Lung microvascular endothelial cell (primary cell): ENCODE data around the gene IGF1R. TPM values are rescaled to one million over a fixed set of nuclear protein-coding genes. Genes with fewer than 3 reads are reported as not detected.
"Not testable (repeated sequence)": the region's sequence is repeated elsewhere in the genome, so short reads cannot be mapped to it uniquely, and the experiment has no call there.

Source experiments
- DNase-seq, 2 donors: peaks; one replicate each; pipeline versions ENCODE4 v3.0.0 to v3.0.0-alpha.2; 2010; ENCODE audit warnings: low read depth in 2 of 2
- total RNA-seq: library from RNA; depleted of rRNA; stranded (reverse); fragments of >200 nt; gene quantifications from 2 replicates; pipeline ENCODE4 v1.2.1, GENCODE V29; 2014

Gene IGF1R
- total RNA-seq, 1 donor from 2014 or later: 20.4 TPM

DNA sequence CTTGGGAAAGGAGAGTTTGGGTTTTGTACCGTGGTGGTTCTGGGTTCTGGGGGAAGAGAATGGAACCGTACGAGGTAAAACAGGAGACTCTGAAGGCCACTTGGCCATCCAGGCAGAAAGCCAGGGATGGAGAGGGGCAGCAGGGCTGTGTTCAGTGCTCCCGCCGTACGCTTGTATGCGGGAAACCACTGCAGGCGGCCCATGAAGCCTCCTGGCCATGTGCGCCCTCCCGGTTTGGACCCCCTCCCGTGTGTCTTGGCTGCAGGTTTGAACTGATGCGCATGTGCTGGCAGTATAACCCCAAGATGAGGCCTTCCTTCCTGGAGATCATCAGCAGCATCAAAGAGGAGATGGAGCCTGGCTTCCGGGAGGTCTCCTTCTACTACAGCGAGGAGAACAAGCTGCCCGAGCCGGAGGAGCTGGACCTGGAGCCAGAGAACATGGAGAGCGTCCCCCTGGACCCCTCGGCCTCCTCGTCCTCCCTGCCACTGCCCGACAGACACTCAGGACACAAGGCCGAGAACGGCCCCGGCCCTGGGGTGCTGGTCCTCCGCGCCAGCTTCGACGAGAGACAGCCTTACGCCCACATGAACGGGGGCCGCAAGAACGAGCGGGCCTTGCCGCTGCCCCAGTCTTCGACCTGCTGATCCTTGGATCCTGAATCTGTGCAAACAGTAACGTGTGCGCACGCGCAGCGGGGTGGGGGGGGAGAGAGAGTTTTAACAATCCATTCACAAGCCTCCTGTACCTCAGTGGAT is 308.6 kb downstream of the IGF1R start:
- DNase-seq: no peak

DNA sequence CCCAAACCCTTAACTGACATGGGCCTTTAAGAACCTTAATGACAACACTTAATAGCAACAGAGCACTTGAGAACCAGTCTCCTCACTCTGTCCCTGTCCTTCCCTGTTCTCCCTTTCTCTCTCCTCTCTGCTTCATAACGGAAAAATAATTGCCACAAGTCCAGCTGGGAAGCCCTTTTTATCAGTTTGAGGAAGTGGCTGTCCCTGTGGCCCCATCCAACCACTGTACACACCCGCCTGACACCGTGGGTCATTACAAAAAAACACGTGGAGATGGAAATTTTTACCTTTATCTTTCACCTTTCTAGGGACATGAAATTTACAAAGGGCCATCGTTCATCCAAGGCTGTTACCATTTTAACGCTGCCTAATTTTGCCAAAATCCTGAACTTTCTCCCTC is 309.3 kb downstream of the IGF1R start:
- no peak for DNase-seq

DNA sequence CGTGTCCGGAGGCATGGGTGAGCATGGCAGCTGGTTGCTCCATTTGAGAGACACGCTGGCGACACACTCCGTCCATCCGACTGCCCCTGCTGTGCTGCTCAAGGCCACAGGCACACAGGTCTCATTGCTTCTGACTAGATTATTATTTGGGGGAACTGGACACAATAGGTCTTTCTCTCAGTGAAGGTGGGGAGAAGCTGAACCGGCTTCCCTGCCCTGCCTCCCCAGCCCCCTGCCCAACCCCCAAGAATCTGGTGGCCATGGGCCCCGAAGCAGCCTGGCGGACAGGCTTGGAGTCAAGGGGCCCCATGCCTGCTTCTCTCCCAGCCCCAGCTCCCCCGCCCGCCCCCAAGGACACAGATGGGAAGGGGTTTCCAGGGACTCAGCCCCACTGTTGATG is 309.7 kb downstream of the IGF1R start:
- no peak for DNase-seq

DNA sequence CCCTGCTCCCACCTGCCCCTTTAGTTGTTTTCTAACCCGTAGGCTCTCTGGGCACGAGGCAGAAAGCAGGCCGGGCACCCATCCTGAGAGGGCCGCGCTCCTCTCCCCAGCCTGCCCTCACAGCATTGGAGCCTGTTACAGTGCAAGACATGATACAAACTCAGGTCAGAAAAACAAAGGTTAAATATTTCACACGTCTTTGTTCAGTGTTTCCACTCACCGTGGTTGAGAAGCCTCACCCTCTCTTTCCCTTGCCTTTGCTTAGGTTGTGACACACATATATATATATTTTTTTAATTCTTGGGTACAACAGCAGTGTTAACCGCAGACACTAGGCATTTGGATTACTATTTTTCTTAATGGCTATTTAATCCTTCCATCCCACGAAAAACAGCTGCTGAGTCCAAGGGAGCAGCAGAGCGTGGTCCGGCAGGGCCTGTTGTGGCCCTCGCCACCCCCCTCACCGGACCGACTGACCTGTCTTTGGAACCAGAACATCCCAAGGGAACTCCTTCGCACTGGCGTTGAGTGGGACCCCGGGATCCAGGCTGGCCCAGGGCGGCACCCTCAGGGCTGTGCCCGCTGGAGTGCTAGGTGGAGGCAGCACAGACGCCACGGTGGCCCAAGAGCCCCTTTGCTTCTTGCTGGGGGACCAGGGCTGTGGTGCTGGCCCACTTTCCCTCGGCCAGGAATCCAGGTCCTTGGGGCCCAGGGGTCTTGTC is 310.7 kb downstream of the IGF1R start:
- no peak for DNase-seq

DNA sequence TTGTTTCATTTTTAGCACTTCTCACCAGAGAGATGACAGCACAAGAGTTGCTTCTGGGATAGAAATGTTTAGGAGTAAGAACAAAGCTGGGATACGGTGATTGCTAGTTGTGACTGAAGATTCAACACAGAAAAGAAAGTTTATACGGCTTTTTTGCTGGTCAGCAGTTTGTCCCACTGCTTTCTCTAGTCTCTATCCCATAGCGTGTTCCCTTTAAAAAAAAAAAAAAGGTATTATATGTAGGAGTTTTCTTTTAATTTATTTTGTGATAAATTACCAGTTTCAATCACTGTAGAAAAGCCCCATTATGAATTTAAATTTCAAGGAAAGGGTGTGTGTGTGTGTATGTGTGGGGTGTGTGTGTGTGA is 311.3 kb downstream of the IGF1R start:
- no peak for DNase-seq

DNA sequence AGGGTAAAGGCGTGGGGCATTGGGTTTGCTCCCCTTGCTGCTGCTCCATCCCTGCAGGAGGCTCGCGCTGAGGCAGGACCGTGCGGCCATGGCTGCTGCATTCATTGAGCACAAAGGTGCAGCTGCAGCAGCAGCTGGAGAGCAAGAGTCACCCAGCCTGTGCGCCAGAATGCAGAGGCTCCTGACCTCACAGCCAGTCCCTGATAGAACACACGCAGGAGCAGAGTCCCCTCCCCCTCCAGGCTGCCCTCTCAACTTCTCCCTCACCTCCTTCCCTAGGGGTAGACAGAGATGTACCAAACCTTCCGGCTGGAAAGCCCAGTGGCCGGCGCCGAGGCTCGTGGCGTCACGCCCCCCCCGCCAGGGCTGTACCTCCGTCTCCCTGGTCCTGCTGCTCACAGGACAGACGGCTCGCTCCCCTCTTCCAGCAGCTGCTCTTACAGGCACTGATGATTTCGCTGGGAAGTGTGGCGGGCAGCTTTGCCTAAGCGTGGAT is 312.3 kb downstream of the IGF1R start:
- DNase-seq: no peak

DNA sequence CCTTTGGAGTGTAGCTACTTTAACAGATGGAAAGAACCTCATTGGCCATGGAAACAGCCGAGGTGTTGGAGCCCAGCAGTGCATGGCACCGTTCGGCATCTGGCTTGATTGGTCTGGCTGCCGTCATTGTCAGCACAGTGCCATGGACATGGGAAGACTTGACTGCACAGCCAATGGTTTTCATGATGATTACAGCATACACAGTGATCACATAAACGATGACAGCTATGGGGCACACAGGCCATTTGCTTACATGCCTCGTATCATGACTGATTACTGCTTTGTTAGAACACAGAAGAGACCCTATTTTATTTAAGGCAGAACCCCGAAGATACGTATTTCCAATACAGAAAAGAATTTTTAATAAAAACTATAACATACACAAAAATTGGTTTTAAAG is 315.1 kb downstream of the IGF1R start:
- no peak for DNase-seq

DNA sequence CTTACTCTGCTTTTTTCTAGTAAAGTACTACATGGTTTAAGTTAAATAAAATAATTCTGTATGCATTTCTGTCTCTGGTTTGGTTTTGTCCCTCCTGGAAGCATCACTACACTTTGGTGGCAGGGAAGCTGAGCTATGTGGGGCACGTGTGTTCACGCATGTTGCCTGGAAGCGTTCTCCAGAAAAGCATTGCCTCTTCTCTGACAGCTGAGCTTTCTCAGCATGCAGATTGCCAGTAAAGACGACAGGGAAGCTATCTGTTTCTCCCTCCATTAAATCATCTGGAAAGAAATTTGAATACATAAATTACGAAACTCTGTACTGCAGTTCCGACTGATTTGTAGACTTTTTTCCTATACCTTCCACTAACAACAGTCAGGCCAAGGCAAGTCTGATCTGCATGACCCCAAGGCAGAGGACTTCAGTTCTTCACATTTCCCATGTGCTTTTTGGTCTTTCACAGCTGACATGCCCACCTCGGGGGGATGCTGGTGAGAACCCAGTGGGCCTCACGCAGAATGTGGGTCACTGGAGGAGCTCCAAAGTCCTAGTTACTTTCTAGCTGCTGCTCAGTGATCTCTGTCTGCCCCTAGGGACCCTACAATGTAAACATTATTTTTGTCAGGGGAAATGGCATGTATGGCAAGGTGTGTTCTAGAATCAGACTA is 316.3 kb downstream of the IGF1R start:
- no peak for DNase-seq

DNA sequence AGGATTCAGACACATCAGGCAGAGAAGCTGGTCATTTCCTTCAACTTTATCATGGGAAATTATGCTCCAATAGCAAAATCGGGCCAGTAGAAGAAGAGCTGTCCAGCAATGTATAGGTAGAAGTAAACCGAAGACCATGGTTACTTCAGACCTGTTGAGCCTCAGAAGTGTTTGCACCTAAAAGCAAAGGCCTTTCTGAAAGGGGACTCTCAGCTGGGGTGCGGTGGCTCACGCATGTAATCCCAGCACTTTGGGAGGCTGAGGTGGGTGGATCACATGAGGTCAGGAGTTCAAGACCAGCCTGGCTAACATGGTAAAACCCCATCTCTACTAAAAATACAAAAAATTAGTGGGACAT is 316.8 kb downstream of the IGF1R start:
- DNase-seq: not testable (repeated sequence)

DNA sequence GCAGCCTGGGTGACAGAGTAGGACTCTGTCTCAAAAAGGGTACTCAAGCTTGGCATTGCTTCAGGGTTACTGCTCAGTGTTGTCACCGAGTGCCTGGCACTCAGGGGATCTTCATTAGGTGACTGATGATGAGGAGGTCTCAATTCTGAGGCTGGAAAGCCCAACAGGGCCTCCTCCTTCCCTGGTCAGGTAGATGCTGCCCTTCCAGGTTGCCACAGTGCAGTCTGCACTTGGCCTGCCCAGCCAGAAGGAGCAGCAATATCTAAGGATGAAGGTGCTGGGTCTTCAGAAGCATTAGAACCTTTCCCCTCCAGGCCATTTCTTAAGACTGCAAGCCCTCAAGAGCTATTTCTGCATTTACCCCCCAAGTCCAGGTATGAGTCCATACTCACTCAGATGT is 317.3 kb downstream of the IGF1R start:
- DNase-seq: no peak

DNA sequence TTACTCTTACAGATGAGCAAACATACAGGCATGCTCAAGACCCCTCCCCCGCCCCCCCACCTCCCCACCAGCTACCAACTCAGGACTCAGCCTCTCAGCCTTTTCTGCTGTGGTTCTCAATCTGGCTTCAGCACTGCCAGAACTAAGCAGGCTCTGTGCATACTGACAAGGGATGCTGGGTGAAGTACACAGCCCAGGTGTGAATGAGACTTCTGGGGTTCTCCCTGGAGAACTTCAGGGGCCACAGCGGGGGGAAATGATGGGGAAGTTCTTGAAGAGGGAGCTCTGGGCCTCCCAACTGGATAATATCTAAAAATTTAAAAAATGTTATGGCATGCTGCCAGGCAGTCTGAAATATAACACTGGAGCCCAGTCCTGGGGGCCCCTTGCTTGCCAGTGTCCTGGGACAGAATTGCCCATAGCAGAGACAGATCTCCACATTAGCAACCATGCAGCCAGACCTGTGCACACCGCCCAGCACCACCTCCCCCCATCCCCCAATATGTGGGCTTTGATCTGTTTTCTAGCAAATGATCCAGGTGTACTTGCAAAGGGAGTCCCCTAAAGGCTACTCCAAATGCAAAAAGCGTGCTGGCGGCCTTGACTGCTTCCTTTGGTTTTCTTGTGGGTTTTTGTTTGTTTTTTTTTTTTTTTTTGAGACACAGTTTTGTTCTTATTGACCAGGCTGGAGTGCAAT is 317.9 kb downstream of the IGF1R start:
- no peak for DNase-seq

DNA sequence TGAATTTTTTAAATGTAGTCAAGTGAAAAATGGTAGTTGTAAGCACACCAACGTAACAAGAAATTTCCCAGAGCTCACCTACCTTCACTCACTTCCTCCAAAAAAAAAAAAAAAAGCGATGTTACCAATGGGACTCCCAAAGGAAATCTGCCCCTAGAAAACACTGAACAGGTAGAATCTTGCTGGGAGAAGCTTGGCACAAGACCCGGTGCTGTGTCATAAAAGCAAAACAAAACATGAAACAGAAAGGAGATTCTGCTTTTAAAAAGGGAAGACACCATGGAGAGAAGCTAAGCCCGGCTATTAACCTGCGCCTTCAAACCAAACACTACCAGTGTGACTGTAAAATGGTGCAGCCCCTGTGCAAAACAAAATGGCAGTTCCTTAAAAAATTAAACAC is 318.8 kb downstream of the IGF1R start:
- no peak for DNase-seq

DNA sequence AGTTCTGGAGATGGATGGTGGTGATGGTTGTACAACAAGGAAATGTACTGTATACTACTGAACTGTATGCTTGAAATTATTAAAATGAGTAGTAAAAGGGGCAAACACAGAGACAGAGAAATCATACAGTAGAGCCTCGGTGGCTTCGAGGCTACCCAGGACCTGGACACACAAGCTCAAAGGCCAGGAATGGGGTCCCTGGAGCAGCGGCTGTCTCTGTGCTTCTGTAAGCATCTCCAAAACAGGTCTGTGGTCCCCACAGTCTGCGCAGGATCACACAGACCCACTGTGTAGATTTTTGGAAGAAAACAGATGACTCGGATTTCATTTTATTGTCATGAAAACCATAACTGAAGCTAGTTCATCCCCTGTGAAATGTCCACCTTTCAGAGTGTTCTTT is 319.6 kb downstream of the IGF1R start:
- DNase-seq: no peak

DNA sequence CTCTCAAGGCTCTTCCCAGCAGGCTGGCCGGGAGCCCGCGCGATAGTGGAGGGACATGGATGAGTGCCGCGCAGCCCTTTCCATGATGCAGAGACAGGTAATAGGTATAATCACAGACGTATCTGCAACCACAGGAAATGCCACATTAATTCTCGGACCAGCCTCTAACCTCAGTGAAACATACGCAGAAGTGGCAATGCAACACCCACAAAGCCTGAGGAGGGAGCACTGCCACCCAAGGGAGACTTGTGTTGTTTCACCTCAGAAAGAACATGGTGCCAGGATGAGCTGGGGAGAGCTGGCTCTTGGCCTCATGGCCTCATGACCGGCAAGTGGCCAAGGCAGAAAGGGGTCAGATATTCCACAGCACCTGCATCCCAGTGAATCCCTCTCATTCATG is 320.2 kb downstream of the IGF1R start:
- no peak for DNase-seq

DNA sequence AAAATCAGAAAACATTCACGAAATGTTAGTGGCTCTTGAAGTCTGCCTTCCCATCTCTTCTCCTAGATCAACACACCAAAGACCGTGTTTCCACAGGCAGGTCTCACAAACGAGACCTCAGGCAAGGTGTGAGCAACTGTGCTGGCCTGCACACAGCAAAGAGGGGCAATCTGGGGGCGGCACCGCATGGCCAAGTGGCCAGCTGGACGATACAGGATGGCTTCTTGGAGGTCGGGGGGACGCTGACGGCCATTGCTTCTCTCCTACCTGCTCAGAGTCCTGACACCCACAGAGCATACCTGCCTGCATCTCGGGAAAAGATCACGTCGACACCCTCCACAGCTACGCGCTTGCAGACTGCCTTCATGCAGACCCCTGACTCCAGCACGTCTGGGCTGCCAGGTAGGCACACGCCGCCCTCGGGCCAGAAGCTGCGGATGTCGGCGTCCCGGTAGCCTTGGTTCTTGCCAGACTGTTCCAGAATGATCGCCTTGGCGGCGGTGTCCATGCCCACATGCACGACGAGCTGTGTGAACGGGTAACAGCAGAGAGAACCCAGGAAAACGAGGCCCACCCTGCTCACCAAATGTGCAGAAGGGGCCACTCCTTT is 320.9 kb downstream of the IGF1R start:
- no peak for DNase-seq

DNA sequence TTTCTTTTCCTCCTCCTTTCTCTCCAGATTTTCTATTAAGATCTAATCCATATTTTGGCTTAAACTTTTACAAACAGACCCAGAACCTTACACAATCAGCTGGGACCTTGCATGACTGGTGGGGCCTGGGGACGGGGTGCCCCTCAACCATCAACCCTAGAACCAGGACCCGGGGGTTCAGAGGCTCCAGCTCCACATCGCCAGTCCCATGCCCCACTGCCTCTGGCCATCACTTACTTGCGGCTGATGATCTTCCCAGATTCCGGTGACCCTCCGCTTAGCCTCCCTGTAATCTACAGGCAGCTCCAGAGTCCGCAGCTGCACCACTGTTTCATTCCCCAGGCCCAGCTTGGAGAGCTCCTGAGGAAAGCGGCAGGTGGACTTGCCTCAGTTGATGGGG is 322.5 kb downstream of the IGF1R start:
- DNase-seq: no peak

DNA sequence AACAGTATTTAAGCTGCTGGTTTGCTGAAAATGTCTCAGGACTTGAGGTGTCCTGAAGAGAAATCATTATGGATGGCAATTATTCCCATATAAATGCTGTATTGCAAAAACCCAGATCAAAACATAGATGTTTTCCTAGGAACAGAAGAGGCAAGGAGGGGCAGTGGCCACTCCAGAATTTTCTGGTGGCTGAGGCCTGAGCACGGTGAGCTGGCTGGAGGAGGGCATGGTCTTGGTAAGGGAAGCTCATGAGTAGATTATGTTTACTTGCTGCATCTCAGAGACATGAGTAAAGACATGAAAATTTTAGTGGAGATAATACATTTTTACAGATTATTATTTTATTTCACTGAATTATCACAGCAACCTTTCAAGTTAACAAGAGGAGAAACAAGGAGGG is 328.2 kb downstream of the IGF1R start:
- DNase-seq: no peak

DNA sequence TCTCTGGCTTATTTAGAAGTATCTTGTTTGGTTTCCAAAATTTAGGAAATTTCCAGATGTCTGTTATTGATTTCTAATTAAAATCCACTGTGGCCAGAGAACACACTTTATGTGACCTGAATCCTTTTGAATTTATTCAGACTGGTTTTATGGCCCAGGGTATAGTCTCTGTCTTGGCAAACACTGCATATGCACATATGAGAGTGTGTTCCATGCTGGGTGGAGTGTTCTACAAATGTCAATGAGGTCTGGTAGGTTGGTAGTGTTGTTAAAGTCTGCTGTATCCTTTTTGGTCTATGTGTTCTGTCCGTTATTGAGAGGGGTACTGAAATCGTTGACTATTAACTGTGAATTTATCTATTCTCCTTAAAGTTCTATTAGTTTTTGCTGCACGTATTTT is 329.1 kb downstream of the IGF1R start:
- DNase-seq: no peak

DNA sequence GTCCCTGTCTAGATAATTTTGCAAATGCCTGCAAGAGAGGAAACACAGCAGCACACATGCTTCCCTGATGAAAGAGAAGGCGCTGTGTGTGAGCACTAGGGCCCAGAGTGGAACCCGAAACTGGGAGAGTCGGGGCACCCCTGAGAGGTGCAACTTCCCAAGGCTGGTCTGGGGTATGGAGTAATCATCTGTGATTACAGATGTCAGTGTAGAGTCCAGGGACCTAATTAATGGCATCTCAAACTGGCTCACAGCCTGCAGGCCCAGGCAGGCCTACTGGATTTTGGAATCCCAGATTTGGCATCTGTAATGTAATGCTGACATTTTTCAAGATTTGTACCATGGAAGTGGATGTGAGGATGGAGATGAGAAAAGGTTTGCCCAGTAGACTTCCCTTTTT is 329.8 kb downstream of the IGF1R start:
- DNase-seq: no peak

DNA sequence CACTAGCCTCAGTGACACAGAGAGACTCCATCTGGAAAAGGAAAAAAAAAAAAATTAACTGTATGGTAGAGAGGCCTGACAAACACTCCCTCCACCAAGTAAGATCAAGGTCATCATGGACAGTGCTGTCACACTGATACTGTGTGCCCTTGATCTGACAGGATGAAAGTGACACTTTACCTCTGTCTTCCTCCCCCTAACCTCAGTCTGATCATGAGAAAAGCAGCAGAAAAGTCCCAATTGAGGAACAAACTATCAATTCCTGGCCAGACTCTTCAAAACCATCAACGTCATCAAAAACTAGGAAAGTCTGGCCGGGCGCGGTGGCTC is 332.5 kb downstream of the IGF1R start:
- DNase-seq: no peak

DNA sequence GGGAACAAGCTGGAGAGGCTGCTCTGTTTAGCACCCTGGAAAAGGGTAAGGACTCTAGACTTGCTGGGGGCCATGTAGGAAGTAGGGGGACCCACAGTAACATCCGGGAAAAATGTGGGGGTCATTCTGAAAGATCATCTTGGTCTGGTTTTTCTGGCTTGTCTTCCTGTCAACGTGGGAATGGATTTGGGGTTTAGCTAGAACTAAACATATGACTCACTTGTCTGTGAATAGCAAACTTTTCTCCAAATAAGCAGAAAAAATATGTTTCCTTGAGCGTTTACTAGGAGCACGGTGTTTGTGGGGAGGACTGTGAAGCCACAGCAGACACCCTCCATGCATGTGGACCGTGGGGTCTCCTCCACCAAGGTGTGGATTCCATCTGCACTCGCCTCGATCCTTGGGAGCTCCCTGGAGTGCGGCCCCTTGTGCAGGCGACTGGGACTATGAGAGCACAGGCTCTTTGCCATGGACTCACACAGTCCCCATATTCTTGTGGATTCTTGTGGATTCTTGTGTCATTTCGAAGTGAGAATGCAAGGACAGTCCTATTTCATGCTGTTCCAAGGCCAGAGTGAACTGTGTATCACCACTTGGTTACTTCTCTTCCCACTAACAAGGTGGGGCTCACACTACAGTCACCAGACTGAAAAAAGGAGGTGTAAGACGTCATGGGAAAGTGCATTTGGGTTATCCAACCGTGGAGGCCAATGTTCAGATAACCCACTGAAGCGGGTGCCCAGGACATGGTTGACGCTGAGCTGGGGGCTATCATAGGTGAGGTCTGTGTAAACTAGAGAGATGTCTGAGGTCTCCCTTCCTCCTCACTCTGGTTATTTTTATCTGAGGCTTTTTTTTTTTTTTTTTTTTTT is 333.7 kb downstream of the IGF1R start:
- peak in 1 of 2 donors; percentile 12 for DNase-seq
